GM21367 (cell line): ENCODE results near the gene RMI2.

Experiments
- ATAC-seq: cut with Tn5 transposase; IDR thresholded peaks from one replicate; pipeline ENCODE4 v1.9.1; 2021; ENCODE audit not compliant: unreplicated experiment

The RMI2 gene

GRCh38 chr16:11396241-11397048 lies 51.2 kb downstream of the RMI2 start:
- no peak for ATAC-seq

- no peak for ATAC-seq
These were observed 52.9 kb downstream of the RMI2 start for GRCh38 chr16:11398136-11398535.

GRCh38 chr16:11398851-11399250 lies 53.6 kb downstream of the RMI2 start:
- ATAC-seq, result no peak

- no peak for ATAC-seq
These were observed 54.1 kb downstream of the RMI2 start for GRCh38 chr16:11399261-11399831.

- no peak for ATAC-seq
These were observed 54.8 kb downstream of the RMI2 start for GRCh38 chr16:11400076-11400475.
